Naive thymus-derived CD4-positive, alpha-beta T cell (primary cell): ENCODE data around the gene GALNT2. TPM values are rescaled to one million over a fixed set of nuclear protein-coding genes. Genes with fewer than 3 reads are reported as not detected.

Experiments
- ATAC-seq: fragments of 150-1000 bp; cut with Tn5 transposase; 2 replicates; pipeline ENCODE4 v1.10.0; 2021; ENCODE audit warnings: mild to moderate bottlenecking, moderate library complexity
- CTCF ChIA-PET: fragments of 350-600 bp; sonication (Branson Sonifier 250); formaldehyde crosslinking; loops from one replicate; lab custom pipeline; 2021; ENCODE audit warnings: antibody characterized with exemption; lab: Charles Lee
- POLR2A ChIA-PET: fragments of 350-600 bp; sonication (Branson Sonifier 250); formaldehyde crosslinking; loops from one replicate; lab custom pipeline; 2021; ENCODE audit warnings: antibody characterized with exemption, inconsistent platforms; lab: Charles Lee
- DNase-seq, 9 donors: peaks; one replicate each; pipeline versions ENCODE4 v3.0.0 to v3.0.0-alpha.2; 2020 to 2022; ENCODE audit warnings: mixed read lengths in 1 of 9
- H3K27ac ChIP-seq: one replicate; pipeline ENCODE4 v1.7.0; 2013; ENCODE audit warnings: mild to moderate bottlenecking, low read depth, low read length, moderate library complexity
- H3K27me3 ChIP-seq, 2 donors: one replicate each; pipeline ENCODE4 v1.7.0; 2013; ENCODE audit warnings: low read length in 2 of 2, mild to moderate bottlenecking in 2 of 2, moderate library complexity in 2 of 2; ENCODE audit not compliant: control insufficient read depth in 2 of 2, insufficient read depth in 2 of 2
- H3K36me3 ChIP-seq, 3 experiments: 1 replicate in 2 of 3; 2 replicates in 1 of 3; pipeline ENCODE4 v1.7.0; 2013; ENCODE audit warnings: low read length in 3 of 3, mild to moderate bottlenecking in 3 of 3, moderate library complexity in 1 of 3; ENCODE audit not compliant: insufficient read depth in 3 of 3, control insufficient read depth in 2 of 3
- H3K4me1 ChIP-seq, 2 donors: one replicate each; pipeline ENCODE4 v1.7.0; 2013; ENCODE audit warnings: low read length in 2 of 2, mild to moderate bottlenecking in 2 of 2, moderate library complexity in 1 of 2; ENCODE audit not compliant: control insufficient read depth in 2 of 2, insufficient read depth in 2 of 2
- H3K4me3 ChIP-seq: 2 replicates; pipeline ENCODE4 v1.7.0; 2013; ENCODE audit warnings: mild to moderate bottlenecking, low read length
- H3K9me3 ChIP-seq, 3 experiments: 1 replicate in 2 of 3; 2 replicates in 1 of 3; pipeline ENCODE4 v1.7.0; 2013; ENCODE audit warnings: low read length in 3 of 3; ENCODE audit not compliant: control insufficient read depth in 2 of 3
- H3K27ac Mint-ChIP-seq, 9 donors: one replicate each; pipeline ENCODE4 v1.8.0; 2020 to 2022; ENCODE audit warnings: mixed read lengths in 9 of 9, mild to moderate bottlenecking in 8 of 9, moderate library complexity in 5 of 9, inconsistent platforms in 2 of 9
- H3K27me3 Mint-ChIP-seq, 5 donors: one replicate each; pipeline ENCODE4 v1.8.0; 2021 to 2022; ENCODE audit warnings: mixed read lengths in 5 of 5, mild to moderate bottlenecking in 1 of 5
- H3K36me3 Mint-ChIP-seq, 5 donors: one replicate each; pipeline ENCODE4 v1.8.0; 2020 to 2022; ENCODE audit warnings: mixed read lengths in 5 of 5, mild to moderate bottlenecking in 3 of 5, inconsistent platforms in 1 of 5
- H3K4me1 Mint-ChIP-seq, 7 donors: one replicate each; pipeline ENCODE4 v1.8.0; 2020 to 2022; ENCODE audit warnings: mixed read lengths in 7 of 7, mild to moderate bottlenecking in 3 of 7, inconsistent platforms in 1 of 7
- H3K4me3 Mint-ChIP-seq, 10 donors: one replicate each; pipeline ENCODE4 v1.8.0; 2020 to 2022; ENCODE audit warnings: mild to moderate bottlenecking in 10 of 10, mixed read lengths in 10 of 10, moderate library complexity in 6 of 10, inconsistent platforms in 2 of 10
- H3K9me3 Mint-ChIP-seq, 11 donors: one replicate each; pipeline ENCODE4 v1.8.0; 2020 to 2022; ENCODE audit warnings: mixed read lengths in 11 of 11, mild to moderate bottlenecking in 4 of 11, inconsistent platforms in 1 of 11, moderate library complexity in 1 of 11
- intact Hi-C, 2 donors: fragments of 100-400 bp; cut with micrococcal nuclease; formaldehyde crosslinking; loops; one replicate each; pipeline ENCODE4 v1.15.1; 2023
- polyA plus RNA-seq, 2 donors: library from polyadenylated mRNA; unstranded; fragments of 300-500 nt; fragmentation: Illumina TruSeq; gene quantifications; one replicate each; pipeline ENCODE4 v1.2.3, GENCODE V29; 2021
- total RNA-seq, 6 experiments: library from RNA in 5 of 6; stranded (reverse) in 5 of 6; gene quantifications; 1 replicate in 5 of 6; 2 replicates in 1 of 6; pipeline ENCODE4 v1.2.3 and lab custom pipeline; 2021 to 2026

Gene GALNT2
- total and polyA plus RNA-seq, 7 experiments from 2014 or later = 12.0 to 32.7 (median 23.3) TPM

DNA sequence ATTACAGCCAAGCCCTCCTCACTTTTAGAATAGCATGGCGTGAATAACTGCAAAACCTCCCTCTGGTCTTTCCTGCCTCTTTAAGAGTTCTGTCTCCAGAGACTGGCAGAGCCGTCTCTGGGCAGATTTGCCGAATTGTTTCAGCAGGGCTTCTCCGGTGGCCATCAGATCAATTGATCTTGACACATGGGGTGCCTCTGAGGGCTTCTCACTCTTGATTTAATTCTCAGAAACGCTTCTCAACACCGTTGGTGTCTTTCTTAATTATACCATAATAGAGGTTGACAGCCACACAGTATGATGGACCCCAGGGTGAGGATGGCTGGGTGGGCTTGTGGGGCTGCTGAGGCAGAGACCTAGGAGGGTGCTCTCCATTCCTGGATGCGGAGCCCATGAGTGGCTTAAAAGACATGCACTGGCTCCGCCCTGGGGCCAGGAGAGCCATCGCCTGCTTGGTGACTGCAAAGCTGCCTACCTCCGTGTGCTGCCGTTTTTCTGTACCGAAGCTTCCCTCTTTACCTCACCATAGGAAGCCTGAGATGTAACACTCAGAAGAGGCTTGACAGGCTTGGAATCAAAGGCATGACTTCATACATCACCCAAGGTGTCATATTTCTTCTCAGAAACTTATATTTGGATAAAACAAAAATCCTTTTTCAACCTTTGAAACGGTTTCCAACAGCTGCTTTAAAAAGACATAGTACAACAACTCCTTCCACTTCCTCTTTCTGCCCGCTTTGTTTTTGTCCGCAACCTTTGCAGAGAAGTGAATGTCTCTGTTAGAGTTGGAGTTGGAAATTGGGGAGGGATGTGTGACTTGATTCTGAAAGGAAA lies 82.9 kb downstream of the GALNT2 start:
- Mint-ChIP-seq H3K27ac (peak overlapping the region in 5 of 9 donors; percentile 26 to 67 (median 54)), H3K4me3 (peak overlapping the region; percentile 0 to 65 (median 34)), H3K4me1 (peaks cover 39 to 57% (median 47%) of the 10 kb centered on the region in 7 donors), H3K36me3 (peaks cover 0 to 5% (median 0%) of the 10 kb centered on the region in 5 donors), H3K9me3 (no peaks in the 10 kb centered on the region), H3K27me3 (no peaks in the 10 kb centered on the region)
- DNase-seq (peak in 2 of 9 donors; percentile 2 to 6), ATAC-seq (peak; percentile 66)
- intact Hi-C loops = no loop called here
- no peak overlapping the region for H3K4me3 ChIP-seq
- no peaks in the 10 kb centered on the region for H3K27me3 ChIP-seq
- CTCF ChIA-PET = interaction anchor here (0.6 kb wide), 2 partner anchors 94 to 500 kb away, joined by 3 to 5 read pairs; no protein-coding TSS in a partner anchor
- POLR2A ChIA-PET = no interaction called here
- no peaks in the 10 kb centered on the region for H3K9me3 ChIP-seq
- H3K36me3 ChIP-seq = no peaks in the 10 kb centered on the region
- no peak overlapping the region for H3K27ac ChIP-seq
- H3K4me1 ChIP-seq = peaks cover 0 to 14% of the 10 kb centered on the region in 2 donors

GRCh38 chr1:230150615-230151014 lies 83.6 kb downstream of the GALNT2 start:
- Histone ChIP-seq H3K4me1 (peaks cover 0 to 8% of the 10 kb centered on the region in 2 donors), H3K9me3 (no peaks in the 10 kb centered on the region), H3K27ac (no peak overlapping the region), H3K4me3 (no peak overlapping the region), H3K27me3 (no peaks in the 10 kb centered on the region), H3K36me3 (no peaks in the 10 kb centered on the region)
- H3K27ac Mint-ChIP-seq = peak overlapping the region in 4 of 9 donors; percentile 26 to 67 (median 58)
- H3K4me1 Mint-ChIP-seq = peaks cover 36 to 54% (median 45%) of the 10 kb centered on the region in 7 donors
- no peaks in the 10 kb centered on the region for H3K9me3 Mint-ChIP-seq
- CTCF ChIA-PET = interaction anchor here (0.6 kb wide), 1 partner anchor 95 kb away, joined by 5 read pairs; no protein-coding TSS in a partner anchor
- POLR2A ChIA-PET = interaction anchor here (0.6 kb wide), 1 partner anchor 9 kb away, joined by 3 read pairs; no protein-coding TSS in a partner anchor
- peaks cover 0 to 8% (median 0%) of the 10 kb centered on the region in 5 donors for H3K36me3 Mint-ChIP-seq
- ATAC-seq (no peak), DNase-seq (no peak)
- intact Hi-C loops = no loop called here
- no peaks in the 10 kb centered on the region for H3K27me3 Mint-ChIP-seq
- peak overlapping the region in 8 of 10 donors; percentile 5 to 65 (median 34) for H3K4me3 Mint-ChIP-seq

- no peaks in the 10 kb centered on the region for H3K27me3 ChIP-seq
- peaks cover 0 to 4% of the 10 kb centered on the region in 2 donors for H3K4me1 ChIP-seq
- ATAC-seq = no peak
- intact Hi-C loops = no loop called here
- ChIA-PET CTCF (interaction anchor here (1.0 kb wide), 1 partner anchor 164 kb away, joined by 3 read pairs; no protein-coding TSS in a partner anchor), POLR2A (no interaction called here)
- H3K4me1 Mint-ChIP-seq = peaks cover 37 to 55% (median 49%) of the 10 kb centered on the region in 7 donors
- H3K4me3 Mint-ChIP-seq = no peak overlapping the region
- H3K27ac Mint-ChIP-seq = no peak overlapping the region
- H3K36me3 ChIP-seq = no peaks in the 10 kb centered on the region
- no peak overlapping the region for H3K27ac ChIP-seq
- H3K9me3 ChIP-seq = no peaks in the 10 kb centered on the region
- peaks cover 0 to 13% (median 4%) of the 10 kb centered on the region in 5 donors for H3K36me3 Mint-ChIP-seq
- H3K9me3 Mint-ChIP-seq = no peaks in the 10 kb centered on the region
- no peak overlapping the region for H3K4me3 ChIP-seq
- no peaks in the 10 kb centered on the region for H3K27me3 Mint-ChIP-seq
- no peak for DNase-seq
Measured at GRCh38 chr1:230151924-230152468, 85.0 kb downstream of the GALNT2 start.

DNA sequence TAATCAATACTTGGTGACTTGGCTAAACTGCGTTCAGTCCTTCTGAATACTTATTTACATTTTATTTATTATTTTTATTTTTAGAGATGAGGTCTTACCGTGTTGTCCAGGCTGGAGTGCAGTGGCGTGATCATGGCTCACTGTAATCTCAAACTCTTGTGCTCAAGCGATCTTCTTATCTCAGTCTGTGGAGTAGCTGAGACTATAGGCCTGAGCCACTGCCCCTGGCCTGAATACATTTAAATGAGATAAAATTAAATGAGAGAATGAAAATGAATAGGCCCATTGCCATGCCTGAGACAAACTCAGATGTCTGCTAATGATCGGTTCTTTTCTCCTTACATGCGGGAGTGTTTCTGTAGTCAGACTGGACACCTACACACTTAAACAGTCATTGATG lies 86.0 kb downstream of the GALNT2 start:
- Histone ChIP-seq H3K27ac (no peak overlapping the region), H3K27me3 (no peaks in the 10 kb centered on the region), H3K4me3 (no peak overlapping the region), H3K4me1 (peaks cover 0 to 4% of the 10 kb centered on the region in 2 donors), H3K9me3 (no peaks in the 10 kb centered on the region), H3K36me3 (no peaks in the 10 kb centered on the region)
- ChIA-PET POLR2A (no interaction called here), CTCF (no interaction called here)
- H3K27ac Mint-ChIP-seq = no peak overlapping the region
- DNase-seq (no peak), ATAC-seq (no peak)
- H3K4me1 Mint-ChIP-seq = peaks cover 37 to 57% (median 47%) of the 10 kb centered on the region in 7 donors
- intact Hi-C loops = no loop called here
- H3K27me3 Mint-ChIP-seq = no peaks in the 10 kb centered on the region
- peaks cover 0 to 13% (median 5%) of the 10 kb centered on the region in 5 donors for H3K36me3 Mint-ChIP-seq
- no peaks in the 10 kb centered on the region for H3K9me3 Mint-ChIP-seq
- H3K4me3 Mint-ChIP-seq = no peak overlapping the region

GRCh38 chr1:230153641-230154296 lies 86.7 kb downstream of the GALNT2 start:
- ChIA-PET POLR2A (no interaction called here), CTCF (no interaction called here)
- Histone ChIP-seq H3K27me3 (no peaks in the 10 kb centered on the region), H3K36me3 (no peaks in the 10 kb centered on the region), H3K4me3 (no peak overlapping the region), H3K9me3 (no peaks in the 10 kb centered on the region), H3K27ac (no peak overlapping the region), H3K4me1 (peaks cover 0 to 4% of the 10 kb centered on the region in 2 donors)
- ATAC-seq = peak; percentile 56
- H3K36me3 Mint-ChIP-seq = peaks cover 0 to 13% (median 5%) of the 10 kb centered on the region in 5 donors
- no peaks in the 10 kb centered on the region for H3K27me3 Mint-ChIP-seq
- H3K4me3 Mint-ChIP-seq = no peak overlapping the region
- no peaks in the 10 kb centered on the region for H3K9me3 Mint-ChIP-seq
- H3K27ac Mint-ChIP-seq = no peak overlapping the region
- H3K4me1 Mint-ChIP-seq = peaks cover 34 to 59% (median 46%) of the 10 kb centered on the region in 7 donors
- intact Hi-C loops = no loop called here
- DNase-seq = no peak

GRCh38 chr1:230155021-230155420 lies 88.0 kb downstream of the GALNT2 start:
- H3K9me3 Mint-ChIP-seq = no peaks in the 10 kb centered on the region
- no peak overlapping the region for H3K4me3 Mint-ChIP-seq
- DNase-seq (no peak), ATAC-seq (no peak)
- H3K4me1 Mint-ChIP-seq = peaks cover 26 to 54% (median 38%) of the 10 kb centered on the region in 7 donors
- H3K4me3 ChIP-seq = no peak overlapping the region
- H3K27me3 ChIP-seq = no peaks in the 10 kb centered on the region
- intact Hi-C loops = no loop called here
- H3K36me3 ChIP-seq = no peaks in the 10 kb centered on the region
- ChIA-PET POLR2A (no interaction called here), CTCF (no interaction called here)
- no peak overlapping the region for H3K27ac ChIP-seq
- H3K4me1 ChIP-seq = no peaks in the 10 kb centered on the region
- no peaks in the 10 kb centered on the region for H3K9me3 ChIP-seq
- H3K27ac Mint-ChIP-seq = no peak overlapping the region
- no peaks in the 10 kb centered on the region for H3K27me3 Mint-ChIP-seq
- H3K36me3 Mint-ChIP-seq = peaks cover 0 to 16% (median 5%) of the 10 kb centered on the region in 5 donors
